Stimulated activated CD4-positive, alpha-beta T cell treated with anti-CD3 and anti-CD28 coated beads, TNF-alpha, amount 100 ng/mL, for 4 hours (primary cell): ENCODE measurements around the gene FCN2.

Experiments used
- DNase-seq, 3 experiments: peaks; one replicate each; pipeline ENCODE4 v3.0.0-alpha.2; 2020; ENCODE audit warnings: low read depth in 3 of 3

The FCN2 gene

GRCh38 chr9:134932606-134933005 lies 52.0 kb downstream of the FCN2 start:
- no peak for DNase-seq

- DNase-seq, result no peak
Observed at GRCh38 chr9:134933076-134933659, 52.6 kb downstream of the FCN2 start.

- DNase-seq, result no peak
Observed at GRCh38 chr9:134935056-134935640, 54.5 kb downstream of the FCN2 start.

GRCh38 chr9:134935701-134936345 lies 55.2 kb downstream of the FCN2 start:
- DNase-seq, result no peak

GRCh38 chr9:134936346-134937163 lies 55.9 kb downstream of the FCN2 start:
- DNase-seq, result no peak
